GM21576 (cell line): ENCODE results near the gene CEND1.

ENCODE experiments used
- ATAC-seq: cut with Tn5 transposase; IDR thresholded peaks from one replicate; pipeline ENCODE4 v1.9.1; 2021; ENCODE audit warnings: mild to moderate bottlenecking, moderate library complexity; ENCODE audit not compliant: unreplicated experiment

Gene CEND1

DNA sequence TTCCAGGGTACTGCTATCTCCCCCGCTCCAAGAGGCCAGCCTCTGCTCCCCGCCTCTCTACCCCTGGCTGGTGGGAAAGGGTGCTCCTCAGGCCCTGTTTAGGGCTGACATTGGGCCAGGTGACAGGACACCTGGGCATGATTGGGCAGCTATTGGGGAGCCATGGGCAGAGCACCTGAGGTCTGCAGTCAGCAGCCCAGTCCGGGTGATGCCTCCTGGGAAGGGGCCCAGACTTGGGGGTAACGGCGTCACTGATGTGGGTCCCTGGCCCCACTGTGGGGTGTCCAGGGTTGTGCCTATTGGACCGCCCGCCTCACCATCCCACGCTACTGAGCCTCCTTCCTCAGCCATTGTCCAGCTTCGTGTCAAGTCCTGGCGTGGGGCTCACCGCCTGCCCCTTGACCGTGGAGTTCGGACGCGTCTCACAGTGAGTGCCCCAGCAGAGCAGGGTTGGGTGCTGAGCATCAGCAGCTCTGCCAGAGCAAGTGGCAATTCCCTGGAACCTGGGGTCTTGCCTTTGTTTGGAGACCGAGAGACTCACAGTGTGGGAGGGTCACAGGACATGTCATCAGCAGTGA is 9.8 kb downstream of the CEND1 start:
- no peak for ATAC-seq

DNA sequence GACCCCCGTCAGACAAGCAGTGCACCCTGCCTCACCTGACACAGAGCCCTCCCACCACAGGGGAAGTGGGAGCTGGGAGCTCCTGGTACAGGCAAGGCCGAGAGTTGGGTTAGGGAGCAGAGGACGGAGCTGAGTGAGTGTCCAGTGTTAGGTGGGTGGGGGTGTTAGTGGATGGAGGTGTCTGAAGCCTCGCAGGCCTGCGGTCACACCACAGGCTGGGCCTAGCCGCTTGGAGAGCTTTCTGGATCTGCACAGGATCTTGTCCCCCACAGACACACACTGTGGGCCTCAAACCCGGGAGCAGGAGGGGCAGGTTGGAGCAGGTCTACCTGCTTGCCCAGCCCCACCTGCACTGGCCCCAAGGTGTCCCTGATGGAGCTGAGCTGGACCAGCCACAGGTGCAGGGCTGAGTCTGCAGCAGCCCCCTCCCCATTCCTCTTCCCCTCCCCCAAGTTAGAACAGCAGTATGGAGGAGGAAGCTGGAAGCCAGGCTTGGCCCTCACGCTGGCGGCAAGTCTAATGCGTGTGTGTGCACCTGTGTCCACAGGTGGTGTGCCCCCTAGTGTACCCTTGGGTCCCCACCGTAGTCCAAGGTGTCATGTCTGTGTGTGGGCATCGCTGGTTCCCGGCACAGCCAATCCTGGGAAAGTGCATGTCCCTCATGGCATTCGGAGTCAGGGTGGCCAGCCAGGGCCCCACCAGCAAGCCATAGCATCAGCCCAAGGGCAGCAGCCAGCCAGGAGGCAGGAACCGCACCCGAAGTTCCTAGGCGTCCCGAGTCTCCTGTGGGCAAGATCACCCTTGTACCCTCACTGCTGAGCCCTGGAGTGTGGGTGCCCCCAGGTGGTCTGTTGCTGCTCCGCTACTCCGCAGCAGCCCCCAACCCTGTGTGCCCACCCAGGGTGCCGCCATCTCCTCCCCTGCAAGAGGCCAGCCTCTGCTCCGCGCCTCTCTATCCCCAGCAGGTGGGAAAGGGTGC is 10.6 kb downstream of the CEND1 start:
- no peak for ATAC-seq

DNA sequence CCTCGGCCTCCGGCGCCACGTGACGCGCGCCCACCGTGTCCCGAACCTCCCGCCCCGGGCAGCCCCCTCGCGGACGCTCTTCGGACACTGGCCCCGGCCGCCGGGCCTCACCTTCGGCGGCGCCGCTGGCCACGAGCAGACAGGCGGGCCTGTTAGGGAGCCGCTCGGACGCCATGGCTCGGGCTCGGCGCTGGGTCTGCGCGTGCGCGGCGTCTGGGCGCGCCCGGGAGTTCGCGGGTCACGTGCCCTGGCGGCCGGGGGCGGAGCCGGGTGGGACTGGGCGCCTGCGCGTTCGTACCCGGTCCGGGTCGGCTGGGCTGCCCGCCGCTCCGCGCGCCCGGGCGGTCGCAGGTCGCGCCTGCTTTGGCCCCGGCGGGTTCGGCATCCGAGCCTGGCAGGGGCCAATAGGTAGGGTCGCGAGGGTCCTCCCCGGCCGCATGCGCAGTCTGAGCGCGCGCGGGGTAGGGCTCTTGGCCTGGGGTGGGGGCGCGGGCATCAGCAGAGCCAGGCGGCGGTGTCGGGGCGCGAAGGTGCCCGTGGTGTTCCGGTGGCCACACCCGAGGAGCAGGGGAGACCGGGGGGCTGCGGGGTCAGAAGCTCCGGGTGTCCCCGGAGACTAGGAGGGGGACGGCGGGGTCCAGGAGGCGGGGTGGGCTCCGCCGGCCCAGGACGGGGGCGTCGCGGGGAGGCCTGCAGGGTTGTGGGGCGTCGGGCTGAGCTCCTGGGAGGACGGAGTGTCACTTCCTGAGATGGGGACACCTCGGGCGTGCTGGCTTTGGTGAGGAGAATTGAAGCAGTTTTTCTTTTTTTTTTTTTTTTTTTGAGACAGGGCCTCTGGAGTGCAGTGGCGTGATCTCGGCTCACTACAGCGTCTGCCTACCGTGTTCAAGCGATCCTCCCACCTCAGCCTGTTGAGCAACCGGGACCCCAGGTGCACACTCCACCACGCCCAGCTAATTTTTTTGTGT is 12.3 kb downstream of the CEND1 start, which contains the start of gene GATD1:
Gene GATD1 (minus strand): TSS at position 200 of the 968 bp plus-strand sequence. CDS start 25 bp downstream, at position 175.
- peak; percentile 68 for ATAC-seq

DNA sequence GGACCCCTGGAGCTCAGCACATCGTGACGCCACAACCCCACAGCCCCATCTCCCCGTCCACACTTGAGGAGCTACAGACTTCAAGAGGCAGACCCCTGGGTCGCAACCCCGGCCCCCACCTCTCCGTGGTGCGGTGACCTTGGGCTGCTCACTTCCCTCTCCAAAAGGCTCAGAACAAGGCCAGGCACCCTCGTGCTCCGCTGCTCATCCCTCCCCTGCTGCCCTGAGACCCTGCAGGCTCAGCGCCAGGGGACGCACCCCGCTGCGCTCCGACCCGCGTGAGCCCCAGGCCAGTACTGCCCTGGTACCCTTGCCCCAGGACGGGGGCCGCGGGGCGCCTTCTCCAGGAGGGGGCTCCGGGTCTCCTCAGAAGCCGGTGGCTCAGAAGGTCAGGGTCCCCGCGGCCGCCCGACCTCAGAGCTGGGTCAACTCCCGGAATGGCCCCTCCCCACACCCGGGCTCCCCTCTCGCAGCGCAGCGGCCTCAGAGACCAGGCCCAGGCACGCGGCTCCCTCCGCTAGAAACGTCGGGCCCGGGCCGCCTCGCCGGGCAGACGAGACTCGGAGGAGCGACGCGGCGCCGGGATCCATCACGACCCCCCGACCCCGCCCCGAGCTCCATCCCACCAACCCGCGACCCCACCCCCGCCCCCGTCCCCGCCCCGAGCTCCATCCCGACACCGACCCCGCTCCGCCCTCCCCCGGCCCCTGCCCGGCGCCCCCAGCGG is 13.2 kb downstream of the CEND1 start:
- peak; percentile 16 for ATAC-seq

DNA sequence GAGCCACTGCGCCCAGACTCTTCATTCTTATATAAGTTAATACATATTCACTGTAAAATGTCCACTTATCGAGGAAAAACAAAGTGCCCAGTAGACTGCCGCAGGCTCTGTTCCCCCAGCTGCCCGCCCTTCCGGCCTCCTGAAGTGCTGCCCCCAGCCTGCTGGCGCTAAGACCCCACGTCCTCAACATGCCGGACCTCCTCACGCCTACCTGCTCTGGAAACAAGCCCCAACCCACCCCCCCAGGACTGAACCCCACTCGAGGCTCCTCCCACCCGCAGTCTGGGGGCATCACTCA is 13.7 kb downstream of the CEND1 start:
- no peak for ATAC-seq

DNA sequence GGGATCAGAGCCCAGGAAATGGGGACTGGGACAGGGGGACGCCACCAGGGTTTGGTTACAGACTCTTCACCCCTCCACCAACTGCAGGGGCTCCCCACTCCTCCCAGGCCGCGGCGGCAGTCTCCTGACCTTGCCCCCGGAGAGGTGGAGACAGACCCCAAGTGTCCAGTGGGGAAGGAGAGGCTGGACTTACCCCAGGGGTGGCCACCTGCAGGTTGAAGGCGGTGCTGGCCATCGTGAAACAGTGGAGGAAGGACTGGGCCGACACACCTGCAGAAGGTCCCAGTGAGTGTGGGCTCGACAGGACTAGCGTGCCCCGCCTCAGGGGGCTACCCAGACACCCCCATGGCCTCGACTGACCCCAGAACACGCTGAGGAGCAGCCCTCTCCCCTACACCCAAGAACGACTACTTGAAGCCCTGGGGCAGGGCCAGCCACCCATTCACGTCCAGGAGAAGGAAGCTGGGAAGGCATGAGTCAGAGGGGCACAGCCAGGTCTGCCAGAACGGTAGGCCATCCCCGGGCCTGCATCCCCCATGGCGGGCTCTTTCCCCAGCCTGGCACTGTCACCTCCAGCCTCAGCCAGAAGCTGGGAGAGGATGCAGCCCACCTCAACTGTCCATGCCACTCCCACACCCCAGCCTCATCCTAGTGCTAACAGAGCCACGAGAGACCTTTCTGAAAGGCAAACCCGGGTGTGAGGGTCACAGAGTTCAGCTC is 14.9 kb downstream of the CEND1 start:
- ATAC-seq, result no peak

DNA sequence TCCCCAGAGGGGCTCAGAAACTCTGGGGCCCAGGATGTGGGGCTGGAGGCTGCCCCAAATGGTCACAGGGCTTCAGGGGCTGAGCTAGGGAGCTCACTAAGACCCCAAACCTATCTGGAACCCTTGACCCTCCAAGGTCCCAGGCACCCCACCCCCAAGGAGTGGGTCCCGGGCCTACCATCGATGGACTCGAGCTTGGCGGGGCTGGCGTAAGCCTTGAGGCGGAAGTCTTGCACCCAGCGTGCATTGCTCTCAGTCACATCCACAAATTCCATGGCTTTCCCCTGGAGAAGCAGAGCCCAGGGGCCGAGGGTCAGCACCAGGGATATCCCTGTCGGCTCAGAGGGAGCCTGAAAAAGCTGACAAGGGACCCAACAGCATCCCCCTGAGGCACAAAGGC is 16.1 kb downstream of the CEND1 start:
- no peak for ATAC-seq

DNA sequence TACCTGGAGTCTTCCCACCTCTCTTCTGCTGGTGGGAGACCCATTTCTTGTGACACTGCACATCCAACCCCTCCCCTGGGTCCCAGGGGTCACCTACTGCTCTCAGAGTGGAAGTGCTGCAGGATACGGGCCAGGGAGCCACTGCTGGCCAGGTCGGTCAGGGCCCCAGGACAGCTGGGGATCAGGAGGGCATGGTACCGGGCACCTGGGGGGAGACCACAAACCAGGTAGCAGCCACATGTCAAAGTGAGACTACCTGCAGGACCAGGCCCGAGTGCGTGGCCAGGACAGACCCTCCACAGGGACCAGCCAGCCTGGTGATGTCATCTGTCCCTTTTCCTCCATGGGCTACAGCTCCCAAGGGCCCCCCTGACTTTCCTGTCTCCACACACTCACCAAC is 16.5 kb downstream of the CEND1 start:
- no peak for ATAC-seq

DNA sequence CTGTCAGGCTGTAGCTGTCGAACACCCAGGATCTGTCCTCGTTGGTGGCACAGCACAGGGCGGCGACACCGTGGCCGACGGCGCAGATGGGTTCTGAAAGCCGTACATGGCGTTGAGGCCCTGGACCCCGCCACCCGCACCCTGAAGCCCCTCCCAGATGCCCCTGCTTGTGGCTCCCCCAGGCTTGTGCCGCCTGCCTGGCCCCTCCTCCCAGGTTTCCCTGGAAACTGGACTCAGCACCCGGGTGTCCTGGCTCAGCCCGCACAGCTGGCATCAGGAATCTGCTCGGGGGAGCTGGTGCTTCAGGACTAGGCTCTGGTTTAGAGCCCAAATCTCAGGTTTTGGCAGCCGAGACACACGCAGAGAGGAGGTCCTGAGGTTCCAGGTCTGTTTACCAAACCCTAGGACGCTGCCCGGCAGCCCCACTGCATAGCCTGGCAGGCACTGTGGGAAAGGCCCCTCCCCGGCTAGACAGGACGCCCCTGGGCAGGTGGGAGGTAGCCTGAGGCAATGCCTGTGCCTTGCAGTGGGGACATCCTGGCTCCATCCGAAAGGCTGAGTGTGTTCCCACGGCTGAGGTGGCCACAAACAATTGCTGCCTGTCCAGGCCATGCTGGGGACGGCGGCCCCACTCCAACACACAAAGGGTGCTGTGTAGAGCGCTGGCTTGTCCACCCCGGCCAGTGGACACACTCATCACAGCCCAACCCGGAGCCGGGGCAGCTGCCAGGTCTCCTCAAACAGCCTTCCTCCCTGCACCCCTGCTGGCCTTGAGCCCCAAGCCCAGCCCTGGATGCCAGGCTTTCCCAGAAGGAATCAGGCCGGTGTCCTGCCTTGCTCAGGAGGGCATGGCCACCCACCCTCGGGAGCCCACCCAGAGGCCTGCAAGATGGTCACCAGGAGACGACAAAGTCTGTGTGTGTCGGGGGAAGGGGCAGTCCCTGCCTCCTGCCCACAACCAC is 17.2 kb downstream of the CEND1 start:
- ATAC-seq, result no peak

DNA sequence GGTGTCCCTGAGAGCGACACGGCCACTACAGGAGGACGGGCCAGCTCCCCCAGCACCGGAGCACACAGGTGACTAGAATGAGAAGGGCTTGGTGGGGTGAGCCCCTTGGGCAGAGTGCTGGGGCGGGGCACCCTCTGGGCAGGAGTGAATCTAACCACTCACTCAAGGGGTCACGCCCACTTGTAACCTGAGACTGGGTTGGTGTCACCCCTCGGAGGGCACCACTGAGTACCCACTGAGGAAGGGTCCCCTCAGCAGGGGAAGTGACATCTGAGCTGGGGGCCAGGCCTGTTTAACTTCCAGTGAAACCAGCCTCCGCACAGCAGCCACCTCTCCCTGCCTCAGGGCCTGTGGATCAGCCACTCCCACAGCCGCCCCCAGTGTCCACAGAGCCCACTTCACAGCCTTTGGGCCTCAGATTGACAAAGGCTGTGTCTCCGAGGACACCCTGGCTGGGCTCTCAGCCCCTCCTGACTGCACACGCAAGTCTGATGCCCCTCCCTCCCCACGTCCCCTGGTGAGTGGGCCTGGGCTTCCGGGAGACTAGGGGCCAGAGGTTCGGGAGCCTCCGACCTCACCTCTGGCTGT is 18.2 kb downstream of the CEND1 start:
- no peak for ATAC-seq

DNA sequence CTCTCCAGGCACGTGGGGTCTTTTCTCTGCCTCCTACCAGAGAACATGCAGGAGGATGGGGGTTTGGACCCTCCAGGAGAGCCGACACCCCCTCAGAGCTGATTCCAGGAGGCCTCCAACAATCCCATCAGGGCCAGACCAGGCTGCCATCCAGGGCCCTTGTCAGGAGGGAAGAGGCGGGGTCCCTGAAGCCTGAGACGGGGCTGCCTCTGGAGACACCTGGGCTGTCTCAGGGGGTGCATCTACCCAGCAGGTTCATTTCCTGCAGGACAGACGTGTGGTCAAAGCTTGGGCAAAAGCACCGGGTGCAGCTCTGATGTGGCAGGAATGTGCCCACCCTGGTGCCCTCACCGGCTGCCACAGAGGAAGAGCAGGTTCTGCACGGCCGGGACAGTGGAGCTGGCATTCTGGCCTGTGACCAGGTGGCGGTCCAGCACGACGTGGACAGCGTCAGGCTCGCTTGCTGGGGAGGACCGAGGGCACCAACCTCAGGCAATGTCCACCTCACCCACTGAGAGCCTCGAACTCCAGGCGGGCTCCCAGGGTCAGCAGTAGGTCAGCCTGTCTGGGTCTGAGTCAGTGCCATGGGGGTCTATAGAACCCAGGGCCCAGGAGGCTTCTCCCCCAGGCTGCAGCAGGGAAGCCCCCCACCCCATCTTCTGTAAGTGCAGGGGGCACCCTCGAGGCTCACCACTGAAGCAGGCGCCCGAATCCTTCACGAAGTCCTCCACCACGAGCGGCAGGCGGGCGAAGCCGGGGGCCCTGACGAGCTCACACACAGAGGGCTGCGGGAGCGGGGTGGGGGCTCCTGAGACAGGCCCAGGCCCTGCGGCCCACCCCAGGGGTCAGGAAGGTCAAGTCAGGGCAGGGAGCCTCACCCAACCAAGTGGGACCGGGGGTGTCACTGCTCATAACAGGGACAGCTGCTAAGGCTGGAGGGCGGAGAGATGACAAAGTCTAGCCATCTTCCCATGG is 19.0 kb downstream of the CEND1 start:
- ATAC-seq, result no peak

DNA sequence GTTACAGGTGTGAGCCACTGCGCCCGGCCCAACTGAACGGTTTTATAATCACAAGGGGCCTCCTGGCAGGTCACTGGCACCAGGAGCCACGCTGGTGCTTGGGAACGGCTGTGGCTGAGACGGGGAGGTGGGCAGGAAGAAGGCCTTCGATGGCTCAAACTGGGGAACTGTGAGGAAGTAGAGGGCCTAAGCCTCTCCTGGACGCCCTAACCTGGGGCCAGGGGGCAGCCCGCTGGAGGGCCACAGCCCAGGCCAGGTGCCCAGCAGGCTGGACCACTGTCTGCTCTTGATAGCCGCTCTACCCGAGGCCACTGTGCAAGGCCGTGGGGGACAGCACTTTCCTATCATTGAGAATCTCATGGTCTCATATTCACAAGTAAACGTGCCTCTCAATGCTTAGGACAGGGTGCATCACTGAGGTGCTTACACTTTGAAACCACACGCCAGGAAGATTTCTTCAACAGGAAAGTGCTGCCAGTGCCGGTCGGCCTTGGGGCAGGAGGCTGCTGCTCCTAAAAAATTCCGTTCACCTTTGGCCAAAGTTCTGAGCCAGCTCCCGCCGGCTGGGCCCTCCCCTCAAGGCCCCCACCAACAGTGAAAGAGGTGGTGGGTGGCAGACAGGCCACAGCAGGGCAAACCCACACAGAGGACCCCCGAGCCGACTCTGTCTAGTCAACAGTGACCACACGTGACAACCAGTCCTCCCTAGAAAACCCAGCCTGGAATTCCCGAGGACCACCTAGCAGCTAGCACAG is 19.8 kb downstream of the CEND1 start:
- ATAC-seq, result no peak

DNA sequence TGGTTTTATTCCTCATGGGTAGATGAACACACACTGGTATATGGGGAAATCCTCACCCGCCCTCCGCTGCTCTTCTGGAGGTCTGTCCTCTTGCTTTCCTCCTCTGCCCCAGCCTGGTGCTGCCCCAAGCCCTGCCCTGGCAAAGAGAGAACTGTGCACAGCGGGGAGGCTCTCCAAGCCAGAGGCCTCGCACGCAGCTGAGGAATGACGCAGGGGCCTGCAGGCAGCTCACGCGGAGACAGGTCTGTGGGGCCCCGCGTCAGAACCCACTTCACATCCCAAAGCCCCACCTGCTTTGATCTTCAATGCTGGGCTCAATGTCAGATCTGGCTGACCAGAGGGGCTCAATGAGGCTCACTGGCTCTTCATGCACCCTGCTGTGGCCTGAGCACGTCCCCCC is 22.7 kb downstream of the CEND1 start:
- ATAC-seq, result no peak

DNA sequence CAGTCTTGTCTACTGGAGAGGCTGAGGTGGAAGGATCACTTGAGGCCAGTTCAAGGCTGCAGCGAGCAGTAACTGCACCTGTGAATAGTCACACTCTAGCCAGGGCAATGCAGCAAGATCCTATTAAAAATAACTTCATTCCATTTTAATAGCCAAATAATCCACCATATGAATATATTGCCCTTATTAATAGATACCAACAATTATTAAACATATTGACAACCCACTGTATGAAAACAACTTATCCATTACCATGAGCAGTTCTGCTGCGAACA is 23.0 kb downstream of the CEND1 start:
- no peak for ATAC-seq

DNA sequence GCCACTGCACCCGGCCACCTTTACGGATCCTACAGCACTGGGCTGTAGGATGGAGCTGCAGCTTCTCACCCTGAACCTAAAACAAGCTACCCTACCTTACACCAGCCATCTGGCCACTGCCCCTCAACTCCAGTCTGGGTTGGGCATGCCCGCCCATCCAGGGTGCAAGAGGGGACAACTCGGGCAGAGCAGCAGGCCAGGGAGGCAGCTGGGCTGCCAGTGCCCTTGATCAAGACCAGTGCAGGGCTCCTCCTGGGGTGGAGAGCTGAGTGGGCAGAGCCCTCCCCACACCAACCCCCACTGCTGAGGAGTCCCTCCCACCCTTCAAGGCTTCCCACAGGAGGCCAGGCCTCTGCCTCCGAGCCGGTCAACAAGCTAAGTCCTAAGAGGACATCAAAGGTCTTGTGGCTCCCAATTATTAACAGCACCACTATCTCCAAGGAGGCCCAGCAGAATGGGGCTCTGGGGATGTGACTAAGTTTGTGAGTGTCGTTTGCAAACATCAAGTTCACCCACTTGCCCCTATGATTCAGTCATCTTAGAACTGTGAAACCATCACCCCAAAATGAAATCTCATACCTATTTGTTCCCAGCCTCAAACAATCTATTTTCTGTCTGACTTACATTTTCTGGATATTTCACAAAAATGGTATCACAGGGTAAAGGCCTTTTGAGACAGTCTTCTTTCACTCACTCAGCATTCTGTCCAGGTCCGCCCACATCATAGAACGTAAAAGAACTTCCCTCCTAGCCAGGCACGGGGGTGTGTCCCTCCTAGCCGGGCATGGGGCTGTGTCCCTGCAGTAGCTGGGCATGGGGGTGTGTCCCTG is 23.6 kb downstream of the CEND1 start:
- no peak for ATAC-seq

DNA sequence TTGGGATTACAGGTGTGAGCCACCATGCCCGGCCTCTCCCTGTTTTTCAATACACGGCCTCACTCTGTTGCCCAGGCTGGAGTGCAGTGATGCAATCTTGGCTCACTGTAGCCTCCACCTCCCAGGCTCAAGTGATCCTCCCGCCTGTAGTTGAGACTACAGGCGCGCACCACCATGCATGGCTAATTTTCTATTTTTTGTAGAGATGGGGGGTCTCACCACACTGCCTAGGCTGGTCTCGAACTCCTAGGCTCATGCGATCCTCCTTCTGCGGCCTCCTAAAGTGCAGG is 24.1 kb downstream of the CEND1 start:
- ATAC-seq, result no peak
